EH (cell line): ENCODE data around the gene MKI67.
"Not testable (repeated sequence)": the region's sequence is repeated elsewhere in the genome, so short reads cannot be mapped to it uniquely, and the experiment has no call there.

Experiments
- DNase-seq: peaks from one replicate; pipeline ENCODE4 v3.0.0-alpha.2; 2015; ENCODE audit warnings: low read depth

MKI67 gene

GRCh38 chr10:128103229-128103714 is 23.0 kb downstream of the MKI67 start:
- no peak for DNase-seq

GRCh38 chr10:128102480-128103228 is 23.6 kb downstream of the MKI67 start:
- no peak for DNase-seq

GRCh38 chr10:128101901-128102300 is 24.3 kb downstream of the MKI67 start:
- DNase-seq: no peak

- no peak for DNase-seq
These were observed 26.3 kb downstream of the MKI67 start for GRCh38 chr10:128099901-128100300.

DNA sequence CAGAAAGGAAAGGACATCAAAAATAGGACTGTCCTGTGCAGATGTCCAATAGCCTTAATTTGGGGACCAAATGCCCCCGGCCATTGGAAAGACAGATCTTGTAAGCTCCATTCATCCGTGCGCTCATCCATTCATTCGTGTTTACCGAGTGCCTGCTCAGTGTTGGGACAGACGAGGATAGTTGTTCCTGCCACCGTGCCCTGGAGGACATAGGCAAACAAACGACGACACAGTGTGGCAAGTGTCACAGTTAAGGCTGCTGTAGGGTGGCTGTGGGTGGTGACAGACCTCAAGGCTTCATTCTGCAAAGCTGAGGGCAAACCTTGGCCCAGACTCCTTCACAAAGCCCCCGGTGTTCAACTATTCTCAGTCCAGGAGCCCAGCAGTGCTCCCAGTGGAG is 27.6 kb downstream of the MKI67 start:
- DNase-seq: no peak

DNA sequence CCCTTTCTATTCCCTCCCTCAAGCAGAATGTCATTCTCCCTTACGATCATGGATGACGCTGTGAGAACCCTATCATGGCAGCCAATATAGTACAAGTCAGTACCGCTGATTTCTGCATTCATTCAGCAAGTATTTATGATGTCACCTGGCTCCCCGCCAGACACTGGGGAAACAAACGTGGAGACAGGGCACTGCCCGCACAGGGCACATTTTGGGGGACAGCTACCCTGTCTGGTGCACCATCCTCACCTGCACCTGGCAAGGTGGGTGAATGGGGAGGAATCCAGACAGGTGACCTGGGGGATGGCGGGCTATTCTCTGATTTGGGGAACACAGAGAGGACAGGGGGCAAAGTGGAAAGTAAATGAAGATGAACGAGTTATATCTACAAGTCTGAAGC is 28.4 kb downstream of the MKI67 start:
- DNase-seq: no peak

DNA sequence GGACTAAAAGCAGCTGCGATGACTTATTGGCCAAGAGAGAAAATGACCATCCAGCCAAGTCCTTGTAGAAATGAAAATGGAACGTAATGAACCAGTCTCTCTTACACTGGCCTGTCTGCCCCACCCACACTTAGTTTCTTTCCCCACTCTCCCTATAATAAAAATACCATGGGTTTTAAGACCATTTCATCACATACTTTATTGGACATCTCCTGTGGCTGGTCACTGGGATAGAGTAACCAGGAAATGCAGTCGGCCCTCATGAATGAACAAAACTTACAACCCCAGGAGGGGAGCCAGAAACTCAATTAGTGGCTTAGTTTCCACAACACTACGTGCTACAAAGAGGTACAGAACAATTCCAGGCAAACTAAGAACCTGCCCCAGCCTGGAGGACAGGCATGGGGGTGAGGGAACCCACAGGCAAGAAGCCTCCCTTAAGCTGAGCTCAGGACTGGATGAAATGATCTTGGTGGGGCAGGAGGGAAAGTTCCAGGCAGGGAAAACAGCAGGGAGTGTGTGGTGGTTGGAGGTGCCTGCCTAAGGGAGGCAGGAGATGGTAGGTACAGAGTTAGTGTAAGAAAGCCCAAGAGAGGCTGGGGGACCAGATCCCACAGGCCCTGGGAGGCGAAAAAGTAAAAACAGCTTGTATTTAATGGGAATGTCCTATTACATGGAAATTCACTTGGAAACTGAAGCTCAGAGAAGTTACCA is 29.6 kb downstream of the MKI67 start:
- peak; percentile 75 for DNase-seq

GRCh38 chr10:128095753-128096469 is 30.3 kb downstream of the MKI67 start:
- DNase-seq: no peak

GRCh38 chr10:128095027-128095752 is 31.0 kb downstream of the MKI67 start:
- DNase-seq: no peak

- not testable (repeated sequence) for DNase-seq
These were observed 31.6 kb downstream of the MKI67 start for GRCh38 chr10:128094596-128094995.

- DNase-seq: peak; percentile 25
These were observed 33.8 kb downstream of the MKI67 start for GRCh38 chr10:128092454-128092853.

GRCh38 chr10:128091636-128092210 is 34.5 kb downstream of the MKI67 start:
- DNase-seq: no peak

DNA sequence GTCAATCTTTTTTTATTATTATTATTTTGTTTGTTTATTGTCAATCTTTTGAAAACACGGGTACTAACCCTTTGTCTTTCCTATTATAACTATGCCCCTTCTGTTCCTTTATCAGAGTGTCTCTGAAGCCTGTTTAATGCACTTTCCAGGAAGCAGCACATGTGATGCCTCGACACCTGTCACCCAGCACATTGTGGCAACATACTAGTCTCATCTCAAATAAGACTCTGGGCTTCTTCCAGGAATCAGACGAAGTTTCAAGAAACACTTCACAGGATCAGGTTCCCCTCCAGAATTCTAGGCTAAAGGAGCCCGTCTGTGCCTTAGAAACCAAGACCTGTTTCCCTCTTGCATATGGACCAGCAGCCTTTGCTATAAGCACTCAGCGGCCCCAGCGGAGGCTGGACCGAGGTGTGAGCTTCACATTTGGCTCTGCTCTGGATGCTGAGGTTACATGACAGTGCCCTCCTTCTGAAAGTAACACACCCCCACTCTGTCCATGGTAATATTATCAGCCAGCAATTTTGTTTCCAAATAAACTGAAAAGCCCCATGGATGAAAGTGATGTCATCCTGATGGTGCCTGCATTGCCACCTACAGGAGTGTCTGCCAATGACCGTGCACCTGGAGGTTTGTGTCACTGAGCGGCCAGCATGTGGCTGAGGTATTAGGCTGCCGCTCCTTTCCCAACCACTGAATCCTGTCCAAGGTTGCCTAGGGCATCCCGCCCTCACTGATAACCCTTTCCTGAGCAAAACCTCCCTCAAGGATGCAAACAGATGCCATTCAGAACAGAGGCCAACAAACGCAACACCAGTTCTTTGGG is 38.1 kb downstream of the MKI67 start:
- no peak for DNase-seq

- peak; percentile 7 for DNase-seq
These were observed 38.9 kb downstream of the MKI67 start for GRCh38 chr10:128087146-128087883.

GRCh38 chr10:128086003-128086863 is 40.0 kb downstream of the MKI67 start:
- no peak for DNase-seq

GRCh38 chr10:128084991-128085390 is 41.2 kb downstream of the MKI67 start:
- no peak for DNase-seq

GRCh38 chr10:128084364-128084763 is 41.9 kb downstream of the MKI67 start:
- no peak for DNase-seq

- DNase-seq: no peak
These were observed 42.9 kb downstream of the MKI67 start for GRCh38 chr10:128083191-128083895.
